NCI-H1694 treated with DMSO at 0.1 percent for 48 hours (cell line): ENCODE data around the gene CRMP1.

Source experiments
- DNase-seq: peaks from one replicate; lab custom pipeline; 2025; lab: John Stamatoyannopoulos, UW

Gene CRMP1

DNA sequence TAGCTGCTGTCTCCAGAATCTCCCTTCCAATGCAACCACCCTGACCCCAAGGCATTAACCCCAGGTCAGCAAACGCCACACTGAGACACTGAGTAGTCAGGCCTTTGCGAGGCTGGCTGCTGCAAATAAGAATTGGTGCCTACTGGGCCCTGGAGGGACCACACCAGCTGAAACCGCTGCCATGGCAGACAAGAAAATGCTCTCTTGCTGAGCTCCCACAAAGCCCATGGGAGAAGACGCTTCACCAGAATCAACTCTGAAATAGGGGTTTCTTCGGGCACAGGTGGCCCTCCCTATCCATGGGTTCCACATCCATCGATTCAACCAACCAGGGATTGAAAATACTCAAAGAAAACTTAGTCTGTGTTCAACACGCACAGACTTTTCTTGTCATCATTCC is 26.7 kb upstream of the CRMP1 start:
- DNase-seq, result no peak

DNA sequence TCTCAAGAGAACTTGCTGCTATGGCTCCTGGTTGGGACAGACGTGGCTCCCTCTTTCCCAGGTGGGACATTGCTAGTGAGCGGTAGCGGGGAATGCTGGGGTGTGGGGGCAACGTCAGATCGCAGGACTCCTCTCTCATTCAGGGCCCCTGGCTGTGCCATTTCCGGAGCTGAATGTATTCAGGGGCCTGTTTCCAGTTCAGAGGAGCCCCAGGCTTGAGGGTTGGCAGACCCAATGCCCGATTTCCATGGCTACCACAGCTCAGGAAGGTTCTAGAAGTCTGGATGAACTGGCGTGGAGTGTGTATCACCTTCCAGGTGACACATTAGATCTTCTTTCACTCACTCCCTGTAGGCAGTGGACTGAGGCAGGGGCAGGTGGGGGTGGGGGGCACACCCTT is 26.2 kb upstream of the CRMP1 start:
- DNase-seq, result no peak

DNA sequence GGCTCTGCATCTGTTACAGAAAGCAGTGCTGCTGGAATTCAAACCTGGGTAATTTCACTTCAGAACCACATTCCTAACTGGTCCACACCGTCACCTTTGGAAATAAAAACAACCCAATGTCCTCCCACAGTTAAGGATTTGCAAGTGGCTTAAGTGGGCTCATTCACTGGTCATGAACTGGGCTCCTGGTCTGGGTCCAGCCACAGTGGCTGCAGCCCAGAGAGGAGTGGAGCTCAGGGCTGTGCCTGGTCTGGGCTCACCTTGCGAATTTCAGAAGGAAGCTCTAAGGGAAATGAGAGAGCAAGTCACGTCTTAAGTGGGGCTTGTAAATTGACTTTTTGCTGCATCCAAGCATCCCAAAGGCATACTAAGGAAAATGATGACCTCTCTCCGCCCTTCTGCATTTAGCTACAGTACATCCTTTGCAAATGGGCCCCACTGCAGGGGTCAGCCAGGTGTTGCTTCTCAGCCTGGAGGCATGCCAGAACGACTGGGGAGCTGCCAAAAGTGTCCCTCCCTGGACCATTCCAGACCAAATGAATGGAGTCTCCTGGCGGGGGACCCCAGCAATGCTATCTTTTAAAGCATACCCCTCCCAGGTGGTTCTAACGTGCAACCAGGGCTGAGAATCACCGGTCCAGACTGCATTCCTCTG is 25.6 kb upstream of the CRMP1 start:
- no peak for DNase-seq

DNA sequence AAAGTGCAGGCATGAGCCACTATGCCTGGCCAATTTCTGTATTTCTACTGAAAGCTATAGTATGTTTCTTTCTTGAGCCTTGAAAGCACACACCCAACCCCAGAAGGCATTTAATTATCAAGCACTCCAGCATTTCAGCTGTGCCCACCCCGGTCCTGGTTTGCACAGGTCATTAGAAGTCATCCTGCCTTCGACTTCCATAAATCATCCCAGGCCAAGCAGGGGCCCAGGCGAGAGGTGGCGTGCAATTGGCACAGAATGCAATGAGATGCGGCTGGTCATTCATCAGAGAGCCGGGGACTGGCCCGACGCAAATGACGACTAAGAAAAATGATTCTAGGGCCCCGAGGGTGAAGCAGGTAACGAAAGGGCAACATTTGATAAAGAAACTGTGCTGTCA is 24.8 kb upstream of the CRMP1 start:
- DNase-seq, result no peak

DNA sequence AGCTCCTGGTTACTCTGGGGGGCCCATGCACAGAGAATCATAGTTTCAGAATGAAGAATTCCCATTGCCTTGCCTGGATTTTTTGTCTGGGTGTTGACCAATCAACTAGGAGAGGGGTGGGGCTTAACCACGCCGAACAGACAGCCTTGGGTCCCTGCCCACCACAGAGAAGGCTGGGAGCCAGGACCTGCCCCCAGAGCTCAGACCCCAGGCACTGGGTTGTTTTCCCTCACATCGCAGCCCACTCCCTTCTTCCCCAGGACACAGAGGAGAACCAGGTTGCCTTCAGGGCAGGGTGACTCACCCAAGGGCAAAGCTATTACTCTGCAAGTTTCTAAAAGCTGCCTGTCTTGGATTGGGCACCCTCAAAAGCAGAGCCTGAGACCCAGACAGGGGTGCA is 23.3 kb upstream of the CRMP1 start:
- no peak for DNase-seq

DNA sequence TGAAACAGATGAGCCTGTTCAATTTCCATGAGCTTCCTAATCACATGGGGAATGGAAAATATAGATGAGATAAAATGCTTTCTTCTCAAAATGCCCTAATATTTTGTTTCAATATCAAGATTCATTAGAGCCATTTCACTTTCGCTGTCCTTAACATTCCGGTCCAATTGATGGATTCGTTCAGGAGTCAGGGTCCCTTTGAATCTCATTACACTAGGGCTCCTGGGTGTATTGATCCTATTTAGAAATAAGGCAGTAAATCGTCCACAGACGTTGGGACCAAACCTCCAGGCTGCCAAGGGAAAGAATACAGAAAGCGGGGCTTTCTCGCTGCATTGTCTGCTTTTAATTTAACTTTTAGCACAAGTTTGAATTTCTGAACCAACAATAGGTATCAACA is 20.6 kb upstream of the CRMP1 start:
- no peak for DNase-seq

DNA sequence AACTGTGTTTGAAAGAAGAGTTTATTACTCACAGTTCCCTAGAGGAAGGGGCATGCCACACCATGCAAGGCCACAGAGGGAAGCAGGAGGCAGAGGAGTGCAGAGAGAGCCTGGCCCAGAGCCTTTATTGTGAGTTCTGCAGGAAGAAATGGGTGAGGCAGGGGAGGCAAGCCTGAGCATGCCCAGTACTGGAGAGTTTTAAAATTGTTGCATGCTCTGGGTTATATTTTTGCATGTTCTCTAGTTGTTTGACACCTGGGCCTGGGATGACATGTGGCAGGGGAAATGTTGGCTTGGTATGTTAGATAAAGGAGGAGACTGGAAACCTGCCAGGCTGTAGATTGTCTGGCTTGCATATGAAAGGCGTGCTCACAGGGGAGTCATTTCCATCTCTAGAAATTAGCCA is 19.7 kb upstream of the CRMP1 start:
- peak; percentile 96 for DNase-seq

DNA sequence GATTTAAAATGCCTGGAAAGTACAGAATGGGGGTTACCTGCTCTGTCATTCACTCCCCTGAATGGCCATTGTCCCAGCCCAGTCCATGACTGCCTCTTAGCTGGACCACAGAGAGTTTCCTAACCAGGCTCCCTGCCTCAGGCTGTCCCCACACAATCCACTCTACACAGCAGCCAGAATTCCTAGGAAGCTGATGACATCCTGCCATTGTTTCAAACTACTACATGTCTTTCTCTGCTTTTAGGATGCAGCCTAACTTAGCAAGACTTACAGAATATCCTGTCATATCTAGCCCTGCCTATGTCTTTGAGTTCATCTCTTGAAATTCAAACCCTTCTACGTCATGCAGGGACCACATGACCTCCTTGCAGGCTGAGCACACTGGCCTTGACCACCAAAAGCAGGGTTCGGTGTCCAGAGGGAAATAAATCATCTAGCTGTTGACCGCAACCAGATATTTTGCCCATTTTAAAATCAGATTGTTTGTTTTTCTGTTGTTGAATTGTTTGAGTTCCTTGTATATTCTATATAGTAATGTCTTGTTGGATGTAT is 16.1 kb upstream of the CRMP1 start:
- no peak for DNase-seq

DNA sequence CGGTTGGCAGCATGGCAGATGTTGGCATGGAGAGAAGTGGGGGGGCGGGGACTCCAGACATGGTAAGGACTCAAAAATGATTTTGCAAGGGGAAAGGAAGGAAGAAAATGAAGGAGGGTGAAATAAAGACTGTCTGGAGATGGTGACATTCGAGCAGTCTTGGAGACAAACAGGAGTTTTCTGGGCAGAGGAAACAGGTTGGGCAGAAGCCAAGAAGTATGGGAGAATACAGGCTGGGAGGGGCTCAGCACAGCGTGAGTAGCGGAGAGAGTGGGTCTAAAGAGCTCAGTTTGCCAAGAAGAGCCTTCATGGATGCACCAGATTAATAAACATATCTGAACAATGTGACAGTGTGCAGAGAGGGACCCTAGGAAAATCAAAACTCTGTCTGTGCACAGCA is 13.3 kb upstream of the CRMP1 start:
- no peak for DNase-seq

DNA sequence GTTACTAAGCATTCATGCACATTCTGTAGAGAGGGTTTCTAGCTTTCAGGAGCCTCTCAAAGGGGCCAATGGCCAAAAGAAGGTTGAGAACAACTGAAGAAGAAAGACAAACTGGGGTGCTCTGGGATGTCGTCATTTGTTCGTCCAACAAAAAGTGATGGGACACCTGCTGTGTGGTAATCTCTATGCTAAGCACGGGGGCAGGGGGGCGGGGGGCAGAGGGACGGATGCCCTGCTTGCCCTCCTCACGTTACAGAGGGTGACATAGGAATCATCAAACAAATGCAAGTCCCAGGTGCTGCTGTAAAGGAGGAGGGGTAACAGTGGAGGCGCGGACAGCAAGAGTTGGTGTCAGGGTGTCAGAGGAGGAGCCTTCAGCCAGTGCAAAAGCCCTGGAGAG is 12.8 kb upstream of the CRMP1 start:
- DNase-seq, result no peak

DNA sequence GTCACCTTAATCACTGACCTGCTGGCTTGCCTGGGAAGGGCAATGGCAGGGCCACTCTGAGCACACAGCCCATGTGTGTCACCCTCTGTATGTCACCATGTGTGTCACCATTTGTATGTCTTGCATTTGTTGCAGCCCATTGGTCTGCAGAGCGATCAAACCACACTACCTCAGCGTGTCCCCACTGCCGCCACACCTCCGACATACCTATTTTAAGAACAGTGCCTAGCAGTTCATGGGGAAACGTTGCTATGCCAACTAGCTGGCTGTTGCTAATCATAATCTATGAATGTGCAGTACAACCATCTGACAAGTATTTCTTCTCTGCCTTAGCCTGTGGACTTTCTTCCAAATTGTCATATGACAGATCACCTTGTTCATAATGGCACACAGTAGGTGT is 8.0 kb upstream of the CRMP1 start:
- DNase-seq, result no peak

DNA sequence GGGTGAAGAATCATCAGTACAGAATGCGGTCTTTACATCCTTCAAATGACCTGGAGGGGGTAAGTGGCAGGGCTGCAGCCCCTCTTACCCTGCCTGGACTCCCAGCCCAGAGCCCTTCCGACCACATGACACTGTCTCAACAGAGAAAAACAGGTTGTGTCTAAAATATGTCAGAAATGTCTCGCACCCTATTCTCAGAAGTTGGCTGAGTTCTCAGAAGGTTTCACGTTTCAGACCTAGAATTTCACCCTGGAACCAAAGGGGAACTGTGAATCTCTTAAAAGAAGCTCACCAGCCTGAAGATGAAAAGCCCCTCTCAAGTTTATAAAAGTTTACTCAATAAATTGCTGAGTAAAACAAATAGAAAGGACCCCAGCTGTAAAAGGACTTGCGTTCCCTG is 7.0 kb upstream of the CRMP1 start:
- DNase-seq, result no peak

DNA sequence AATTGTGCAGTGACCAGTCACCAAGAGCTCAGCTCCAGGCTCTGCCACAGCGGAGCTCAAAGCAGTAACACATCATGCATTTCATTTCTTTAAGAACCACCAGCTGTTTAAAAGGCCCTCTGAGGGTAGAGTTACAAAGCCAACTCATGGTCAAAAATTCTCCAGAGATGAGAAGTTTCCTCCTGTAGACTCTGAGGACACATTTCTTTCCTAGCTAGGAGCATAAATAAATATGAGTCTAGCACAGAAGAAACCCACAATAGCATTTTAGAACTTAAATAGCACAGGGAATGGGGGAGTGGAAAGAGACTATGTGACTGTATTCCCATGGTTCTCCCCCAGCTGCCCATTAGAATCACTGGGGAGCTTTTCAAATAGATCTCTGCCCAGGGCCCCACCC is 6.5 kb upstream of the CRMP1 start:
- DNase-seq, result no peak

DNA sequence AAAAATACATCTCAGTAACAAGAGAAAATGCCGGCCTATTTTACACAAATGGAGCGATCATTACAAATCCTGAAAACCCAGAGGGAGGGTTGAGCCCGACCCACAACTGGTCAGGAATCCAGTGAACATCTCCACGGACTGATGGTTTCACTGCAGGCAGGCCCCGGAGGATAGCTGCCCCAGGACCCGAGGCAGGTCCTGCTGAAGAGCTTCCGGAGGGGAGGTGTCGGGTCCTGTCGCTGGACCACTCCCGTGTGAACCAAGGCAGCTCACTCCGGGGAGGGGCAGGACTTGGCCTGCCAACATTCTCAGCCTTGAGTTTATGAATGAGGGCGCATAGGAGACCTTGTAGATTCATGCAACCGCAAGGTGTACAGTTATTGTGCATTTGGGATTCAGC is 4.8 kb upstream of the CRMP1 start:
- DNase-seq, result no peak

DNA sequence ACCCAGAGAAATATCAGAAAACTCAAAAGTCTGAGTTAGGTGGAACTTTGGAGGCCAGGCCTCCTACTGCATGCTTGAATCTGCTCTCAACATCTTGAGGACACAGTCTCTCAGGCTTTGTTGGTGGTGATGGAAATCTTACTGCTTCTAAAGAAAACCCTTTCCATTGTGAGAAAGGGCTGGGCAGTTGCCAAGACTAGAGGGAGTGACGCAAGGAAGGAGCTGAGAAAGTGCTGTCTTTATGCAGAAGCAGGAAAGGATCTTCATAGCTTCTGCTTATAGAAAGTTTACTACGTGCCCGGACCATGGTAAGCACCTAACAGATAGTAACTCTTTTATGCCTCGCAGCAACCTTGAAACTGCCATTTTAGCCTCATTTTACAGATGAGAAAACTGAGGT is 2.4 kb upstream of the CRMP1 start:
- DNase-seq, result no peak

DNA sequence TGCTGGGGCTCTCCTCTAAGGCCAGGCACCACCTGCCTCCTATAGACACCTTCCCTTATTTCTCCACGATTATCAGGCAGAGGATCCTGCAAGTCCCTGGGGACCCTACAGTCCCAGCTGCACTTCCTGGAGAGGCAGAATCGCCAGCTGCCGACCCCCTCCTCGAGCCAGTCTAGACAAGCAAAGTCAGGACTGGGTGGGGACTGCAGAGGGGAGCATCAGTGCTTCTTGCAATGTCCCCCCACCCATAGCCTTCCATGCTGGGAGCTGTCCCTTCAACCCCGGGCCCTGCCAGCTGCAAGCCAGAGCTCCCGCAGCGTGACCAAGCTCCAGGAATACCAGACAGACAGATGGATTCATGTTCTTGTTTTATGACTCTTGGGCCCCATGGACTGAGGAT is 1.4 kb upstream of the CRMP1 start:
- DNase-seq, result peak; percentile 53

DNA sequence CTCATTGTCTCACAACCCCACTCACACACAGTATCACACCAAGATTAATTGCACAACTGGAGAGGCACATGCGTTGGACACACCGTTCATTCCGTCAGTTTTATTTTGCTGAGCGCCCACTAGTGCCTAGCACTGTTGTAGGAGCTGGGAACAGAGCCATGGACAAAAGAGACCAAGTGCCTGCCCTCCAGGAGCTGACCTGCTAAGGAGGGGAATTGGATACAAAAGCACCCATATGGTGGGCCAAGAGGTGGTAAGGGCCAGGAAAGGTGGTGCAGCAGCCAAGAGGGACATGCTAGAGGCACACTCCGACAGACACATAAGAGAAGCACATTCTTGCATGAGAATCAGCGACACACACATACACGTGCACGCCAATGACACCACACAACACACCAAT is 705 bp upstream of the CRMP1 start:
- DNase-seq, result peak; percentile 32

DNA sequence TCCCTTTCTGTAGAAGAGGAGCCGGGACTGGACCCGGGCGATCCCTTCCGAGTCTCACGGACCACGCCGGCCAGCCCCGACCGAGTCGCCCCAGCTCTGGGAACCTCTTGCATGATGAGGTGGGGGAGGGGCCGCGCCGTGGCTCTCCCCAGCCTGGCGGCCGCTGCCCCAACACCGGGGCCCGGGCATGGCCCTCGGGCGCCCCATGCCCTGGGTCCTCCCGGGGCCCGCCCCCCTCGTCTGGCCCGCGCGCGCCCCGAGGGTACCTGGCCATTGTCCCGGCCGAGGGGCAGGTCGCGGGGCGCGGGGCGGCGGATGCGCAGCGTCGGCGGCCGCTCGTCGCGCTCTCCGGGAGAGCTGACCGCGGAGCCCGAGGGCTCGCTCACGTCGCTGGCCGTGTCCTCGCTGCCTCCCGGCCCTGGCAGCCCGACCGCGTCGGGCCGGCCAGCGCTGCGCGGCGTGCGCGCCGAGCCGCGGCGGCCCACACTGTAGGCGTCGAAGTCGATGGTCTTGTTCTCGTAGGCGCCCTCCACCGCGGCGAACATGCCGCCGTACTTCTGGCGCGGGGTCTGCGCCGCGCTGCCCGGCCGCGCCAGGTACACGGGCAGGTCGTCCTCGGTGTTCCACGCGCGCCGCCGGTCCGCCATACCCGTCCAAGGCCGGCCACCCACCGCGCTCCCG is 423 bp downstream of the CRMP1 start:
- DNase-seq, result no peak

DNA sequence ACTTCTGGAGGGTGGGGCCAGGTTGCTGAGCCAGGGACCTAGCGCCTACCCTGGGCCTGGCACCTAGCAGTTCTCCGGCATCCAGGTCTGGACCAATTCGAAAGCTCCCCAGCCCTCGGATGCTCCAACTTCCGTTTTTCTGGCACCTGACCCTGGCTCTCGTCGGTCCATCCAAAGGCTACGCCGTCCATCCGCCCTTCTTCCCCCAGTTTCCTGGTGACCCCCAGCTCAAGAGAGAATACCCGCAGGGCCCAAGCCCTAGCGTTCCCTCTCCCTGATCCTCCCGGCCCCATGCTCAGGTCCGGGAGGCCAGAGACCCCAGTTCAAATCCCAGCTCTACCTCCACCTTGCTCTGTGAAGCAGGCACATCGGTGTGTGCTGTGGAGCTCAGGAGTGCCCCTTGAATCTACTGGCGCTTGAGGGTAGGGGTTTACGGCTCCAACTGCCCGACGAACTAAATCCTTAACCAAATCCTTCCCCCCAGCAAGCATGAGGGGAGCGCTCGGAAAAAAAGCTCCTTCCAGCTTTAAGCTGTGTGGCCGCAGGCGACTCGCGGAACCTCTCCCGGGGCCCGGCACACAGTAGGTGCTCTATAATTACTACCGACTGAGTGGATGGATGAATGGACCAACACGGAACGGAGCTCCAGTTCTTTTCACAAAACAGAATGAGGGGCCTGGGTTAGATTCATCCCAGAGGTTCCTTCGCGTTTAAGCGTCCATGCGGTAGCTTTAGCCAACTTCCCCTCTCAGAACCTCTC is 1.1 kb downstream of the CRMP1 start:
- DNase-seq, result no peak

DNA sequence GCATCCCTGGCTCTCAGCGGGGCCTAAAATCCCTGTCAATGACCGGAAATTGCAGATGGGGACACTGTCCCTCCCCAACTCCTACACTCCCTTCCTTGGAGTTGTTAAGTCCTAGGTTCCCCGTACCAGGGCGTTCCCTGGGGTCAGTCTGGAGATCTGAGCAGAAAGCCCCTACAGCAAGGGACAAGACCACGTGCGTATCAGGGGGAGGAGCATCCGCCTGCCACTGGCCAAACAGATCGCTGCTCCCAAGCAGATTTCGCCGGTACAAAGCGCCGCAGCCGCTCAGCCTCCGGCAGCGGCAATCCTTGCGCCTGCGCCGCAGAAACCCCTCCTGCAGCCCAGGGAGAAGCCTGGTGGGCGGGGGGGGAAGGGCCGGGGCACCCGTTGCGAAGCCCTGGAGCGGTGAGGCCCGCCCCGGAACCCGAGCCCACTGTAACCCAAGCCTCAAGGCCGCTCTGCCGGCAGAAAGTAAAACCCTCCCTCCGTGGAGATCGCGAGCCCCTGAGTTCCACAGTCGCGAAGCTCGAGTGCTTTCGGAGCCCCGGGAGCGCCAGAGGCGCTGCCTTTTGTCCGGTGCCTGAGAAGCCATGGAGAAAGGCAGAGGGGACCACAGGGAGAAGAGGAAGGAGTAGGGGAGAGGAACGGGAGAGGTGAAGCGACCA is 2.7 kb downstream of the CRMP1 start:
- DNase-seq, result peak; percentile 79

DNA sequence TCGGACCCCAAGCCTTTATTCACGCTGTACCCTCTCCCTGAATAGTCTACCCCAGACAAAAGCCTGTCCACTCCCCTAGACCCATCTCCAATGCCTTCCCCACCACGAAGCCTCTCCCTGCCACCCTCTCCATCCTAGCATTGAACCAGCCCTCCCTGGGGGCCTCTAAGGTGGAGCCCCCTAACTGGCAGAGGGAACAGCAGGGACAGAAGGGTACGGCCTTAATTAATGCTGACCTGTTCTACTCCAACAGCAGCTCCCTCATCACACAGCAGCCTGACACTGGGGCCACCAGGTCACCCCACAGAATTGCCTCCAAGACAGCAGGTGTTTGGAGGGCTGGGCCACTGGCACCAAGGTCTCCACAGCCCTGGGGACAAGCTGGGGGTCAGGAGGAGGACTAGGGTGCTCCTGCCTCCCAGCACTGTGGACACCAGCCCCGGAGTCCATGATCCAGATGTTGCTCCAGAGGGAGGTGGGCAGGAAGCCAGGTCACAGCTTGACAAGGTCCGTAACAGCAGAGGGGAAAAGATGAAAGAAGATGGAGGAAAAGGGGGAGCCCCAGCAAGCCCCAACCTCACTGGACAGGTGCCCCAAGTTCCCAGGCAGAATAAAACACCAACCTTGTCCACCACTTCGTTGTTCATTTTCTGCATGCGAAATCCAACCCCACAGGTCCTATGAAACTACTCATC is 3.7 kb downstream of the CRMP1 start:
- DNase-seq, result no peak
